Cortex of kidney (tissue), 1 donor: ENCODE data around the gene MAN1B1.
A peak's percentile ranks its signal among the peaks of the same experiment; 100 is the strongest.

Source experiments
- DNase-seq: peaks from one replicate; lab custom pipeline; 2025; lab: John Stamatoyannopoulos, UW

MAN1B1 gene

DNA sequence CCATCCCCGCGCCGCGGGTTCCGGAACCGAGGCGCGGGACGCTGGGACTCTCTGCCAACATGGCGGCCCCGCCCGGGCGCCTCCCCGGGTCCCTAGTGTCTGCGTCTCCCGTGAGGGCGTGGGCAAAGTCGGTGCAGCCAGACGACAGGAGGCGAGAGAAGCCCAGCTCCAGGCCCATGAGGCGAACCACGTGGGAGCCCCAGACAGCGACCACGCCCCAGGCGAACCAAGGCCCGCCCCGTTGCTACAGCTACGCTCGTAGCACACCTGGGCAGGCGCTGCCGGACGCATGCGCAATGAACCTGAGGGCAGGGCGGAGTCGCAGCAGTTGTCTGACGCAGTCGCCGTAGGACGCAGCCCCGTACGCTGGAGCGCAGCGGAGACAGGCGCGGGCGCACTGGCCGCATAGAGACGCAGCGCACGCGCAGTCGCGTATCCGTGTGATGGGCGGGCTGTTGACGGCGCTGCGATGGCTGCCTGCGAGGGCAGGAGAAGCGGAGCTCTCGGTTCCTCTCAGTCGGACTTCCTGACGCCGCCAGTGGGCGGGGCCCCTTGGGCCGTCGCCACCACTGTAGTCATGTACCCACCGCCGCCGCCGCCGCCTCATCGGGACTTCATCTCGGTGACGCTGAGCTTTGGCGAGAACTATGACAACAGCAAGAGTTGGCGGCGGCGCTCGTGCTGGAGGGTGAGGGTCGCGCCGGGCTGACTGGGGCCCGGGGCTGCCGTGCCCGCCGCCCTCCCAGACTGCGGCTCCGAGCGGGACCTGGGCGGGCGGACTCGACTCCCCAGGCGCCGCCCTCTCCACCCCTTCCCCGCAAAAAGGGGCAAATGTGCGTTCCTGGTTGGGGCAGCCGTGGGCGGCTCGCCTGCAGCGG lies at the start of gene MAN1B1:
TSS of gene MAN1B1 (plus strand) at position 455 of the 878 bp plus-strand sequence. CDS start at position 470, 15 bp downstream.
- peak; percentile 97 for DNase-seq

DNA sequence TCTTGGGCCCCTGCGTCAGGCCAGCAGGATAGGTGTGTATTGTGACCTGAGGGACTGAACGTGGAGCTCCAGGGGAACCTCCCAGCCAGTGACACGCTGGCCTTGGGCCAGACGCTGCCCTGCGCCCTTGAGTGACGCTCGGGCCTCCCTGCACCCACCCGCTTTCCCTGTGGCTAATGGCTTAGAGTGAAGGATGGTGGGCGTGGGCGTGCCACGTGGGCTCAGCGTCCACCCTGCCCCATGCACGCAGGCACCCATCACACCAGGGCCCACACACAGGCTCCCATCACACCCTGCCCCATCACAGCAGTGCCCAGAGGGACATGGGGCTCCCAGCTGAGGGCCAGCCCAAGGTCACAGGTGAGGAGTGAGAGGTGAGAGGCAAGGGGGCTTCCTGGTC lies 49.8 kb upstream of the MAN1B1 start:
- no peak for DNase-seq

DNA sequence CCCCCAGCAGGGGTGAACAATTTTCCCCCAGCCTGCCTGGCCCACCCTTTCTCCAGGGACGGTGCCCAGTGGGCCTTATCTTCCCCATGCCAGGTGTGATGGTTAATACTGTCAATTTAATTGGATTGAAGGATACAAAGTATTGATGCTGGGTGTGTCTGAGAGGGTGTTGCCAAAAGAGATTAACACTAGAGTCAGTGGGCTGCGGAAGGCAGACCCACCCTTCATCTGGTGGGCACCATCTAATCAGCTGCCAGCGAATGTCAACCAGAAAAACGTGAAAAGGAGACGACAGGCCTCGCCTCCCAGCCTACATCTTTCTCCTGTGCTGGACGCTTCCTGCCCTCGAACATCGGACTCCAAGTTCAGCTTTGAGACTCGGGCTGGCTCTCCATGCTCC lies 49.3 kb upstream of the MAN1B1 start:
- no peak for DNase-seq

DNA sequence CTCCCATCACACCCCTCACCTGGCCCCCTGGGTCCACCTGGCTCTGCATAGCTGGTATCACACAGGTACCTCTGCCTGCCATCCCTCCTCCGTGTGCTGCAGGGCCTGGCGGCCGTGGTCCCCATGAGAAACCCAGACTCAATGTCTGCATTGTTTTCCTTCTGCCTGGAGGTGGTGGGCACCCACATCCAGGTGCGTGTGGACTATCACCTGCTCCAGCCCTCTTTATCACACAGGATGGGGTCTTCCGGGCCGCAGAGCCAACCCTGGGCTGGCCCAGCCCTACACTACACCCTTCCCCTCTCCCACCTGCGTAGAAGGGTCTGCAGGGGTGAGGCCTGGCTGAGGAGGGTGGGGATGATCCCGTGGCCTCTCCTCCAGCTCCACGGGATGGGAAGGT lies 47.9 kb upstream of the MAN1B1 start:
- no peak for DNase-seq

DNA sequence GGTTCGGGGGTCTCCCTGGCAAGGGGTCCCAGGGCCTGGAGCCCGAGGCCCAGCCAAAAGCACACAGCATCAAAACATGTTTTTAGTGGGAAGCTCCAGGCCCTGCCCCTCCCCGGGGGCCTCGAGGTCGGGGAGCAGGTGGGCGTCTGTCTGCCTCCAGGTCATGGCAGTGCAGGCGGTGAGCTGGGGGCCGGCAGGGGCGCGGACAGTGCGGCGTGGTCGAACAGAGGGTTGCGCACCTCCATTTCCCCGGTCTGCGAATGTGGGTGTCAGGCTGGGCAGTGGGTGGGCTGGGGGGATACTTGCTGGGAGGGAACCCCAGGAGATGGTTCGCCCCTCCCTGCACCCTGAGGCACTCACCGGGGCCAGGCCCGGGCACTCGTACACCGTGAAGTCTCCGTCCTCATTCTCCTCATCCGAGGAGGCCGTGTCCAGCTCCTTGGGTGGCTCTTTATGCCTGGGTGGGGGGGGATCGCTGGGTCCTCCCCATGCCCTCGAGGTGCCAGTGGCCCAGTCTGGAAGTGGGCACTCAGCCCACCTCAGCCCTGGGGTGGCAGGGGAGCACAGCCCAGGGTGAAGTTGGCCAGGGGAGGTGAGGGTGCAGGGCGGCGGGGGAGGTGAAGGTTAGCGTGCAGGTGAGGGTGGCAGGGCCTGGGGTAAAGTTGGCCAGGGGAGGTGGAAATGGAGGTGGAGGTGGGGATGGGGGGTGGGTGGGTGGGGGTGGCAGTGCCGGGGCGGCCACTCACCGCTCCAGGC lies 47.0 kb upstream of the MAN1B1 start:
- DNase-seq = no peak

DNA sequence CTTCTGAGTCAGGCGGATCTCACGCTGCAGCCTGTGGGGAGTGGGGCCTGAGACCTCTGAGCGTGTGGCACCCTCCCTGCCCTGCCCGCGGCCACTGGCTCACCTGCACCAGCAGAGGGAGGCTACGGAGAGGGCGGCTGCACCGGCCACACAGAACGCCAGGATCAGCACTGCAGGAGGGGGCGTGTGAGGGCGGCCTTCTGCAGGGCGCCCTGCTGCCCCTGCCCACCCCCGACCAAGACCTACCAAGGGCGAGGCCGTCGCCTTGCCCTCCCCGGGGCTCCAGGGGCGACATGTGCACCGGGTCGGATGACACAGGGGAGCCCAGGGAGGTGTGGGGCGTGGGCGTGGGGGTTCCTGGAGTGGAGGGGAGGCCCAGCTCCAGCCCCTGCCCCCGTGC lies 46.2 kb upstream of the MAN1B1 start:
- no peak for DNase-seq

DNA sequence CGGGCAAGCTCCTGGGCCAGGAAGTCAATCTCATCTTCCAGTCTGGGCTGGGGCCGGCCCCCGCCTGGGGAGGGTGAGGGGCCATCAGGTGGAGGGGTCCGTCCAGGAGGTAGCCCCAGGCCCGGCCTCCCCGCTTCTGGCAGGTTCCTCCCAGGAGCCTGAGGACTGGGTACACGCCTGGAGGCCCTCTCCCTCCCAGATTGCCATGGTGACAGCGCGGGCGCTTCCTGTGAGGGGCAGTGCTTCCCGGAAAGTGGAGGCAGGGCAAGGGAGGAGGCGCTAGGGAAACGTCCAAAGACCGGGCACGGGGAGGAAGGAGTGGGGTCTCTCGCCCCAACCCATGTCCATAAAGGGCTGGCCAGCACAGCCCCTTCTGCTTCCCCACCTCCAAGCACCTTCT lies 45.7 kb upstream of the MAN1B1 start:
- no peak for DNase-seq

DNA sequence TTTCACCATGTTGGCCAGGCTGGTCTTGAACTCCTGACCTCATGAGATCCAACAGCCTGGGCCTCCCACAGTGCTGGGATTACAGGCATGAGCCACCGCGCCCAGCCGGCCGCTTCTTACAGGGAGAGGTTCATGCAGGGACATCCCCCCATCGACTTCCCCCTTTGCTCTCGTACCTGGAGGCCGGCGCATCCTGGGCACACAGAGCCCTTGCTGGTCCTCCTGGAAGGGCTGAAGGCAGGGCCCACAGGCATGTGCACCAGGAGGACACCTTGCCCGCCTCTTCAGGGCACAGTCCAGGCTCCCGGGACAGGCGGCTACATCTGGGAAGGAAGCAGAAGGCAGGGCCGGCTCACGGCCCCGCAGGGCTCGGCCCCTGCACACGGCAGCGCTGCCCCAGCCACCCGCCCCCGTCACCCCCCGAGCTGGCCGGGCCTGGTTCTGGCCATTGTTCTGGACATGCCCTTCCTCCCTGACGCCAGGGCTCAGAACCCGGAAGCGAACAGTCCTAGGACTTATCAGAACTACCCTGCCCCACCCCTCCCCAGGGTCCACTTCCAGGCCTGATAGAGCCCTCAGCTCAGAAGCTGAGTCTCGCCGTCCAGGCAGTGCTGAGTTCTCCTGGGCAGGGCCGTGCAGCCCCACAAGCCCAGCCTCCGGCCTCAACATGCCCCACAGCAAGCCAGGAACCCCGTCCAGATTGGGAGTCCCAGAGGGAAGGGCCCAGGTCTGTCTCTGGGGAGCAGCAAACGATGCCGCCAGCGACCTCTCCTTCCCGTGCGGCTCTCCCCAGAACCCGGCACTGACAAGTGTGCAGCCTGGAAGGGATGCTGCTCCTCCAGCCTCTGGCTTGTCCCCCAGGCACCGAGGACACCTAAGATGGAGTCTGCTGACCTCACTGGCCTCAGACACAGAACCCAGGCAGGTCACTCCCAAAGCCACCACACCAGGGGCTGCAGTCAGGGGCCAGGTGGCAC lies 43.7 kb upstream of the MAN1B1 start:
- DNase-seq = no peak

DNA sequence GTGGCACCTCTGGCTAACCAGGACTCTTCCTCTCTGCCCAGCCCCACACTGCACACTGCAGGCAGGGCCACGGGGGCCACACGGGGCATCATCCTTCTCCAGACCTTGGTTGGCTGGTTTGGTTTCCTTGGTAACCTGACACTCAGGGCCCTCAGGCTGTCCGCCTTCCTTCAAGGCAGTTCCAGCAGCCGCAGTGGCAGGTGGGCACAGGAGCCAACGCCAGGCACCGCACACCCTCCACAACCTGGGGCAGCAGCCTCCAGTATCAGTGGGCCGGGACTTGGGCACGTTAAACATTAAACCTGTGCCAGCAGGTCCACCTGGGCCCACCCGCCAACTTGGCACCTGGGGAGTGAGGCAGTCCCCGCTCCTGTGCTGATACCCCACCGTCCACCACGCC lies 42.7 kb upstream of the MAN1B1 start:
- DNase-seq = no peak

DNA sequence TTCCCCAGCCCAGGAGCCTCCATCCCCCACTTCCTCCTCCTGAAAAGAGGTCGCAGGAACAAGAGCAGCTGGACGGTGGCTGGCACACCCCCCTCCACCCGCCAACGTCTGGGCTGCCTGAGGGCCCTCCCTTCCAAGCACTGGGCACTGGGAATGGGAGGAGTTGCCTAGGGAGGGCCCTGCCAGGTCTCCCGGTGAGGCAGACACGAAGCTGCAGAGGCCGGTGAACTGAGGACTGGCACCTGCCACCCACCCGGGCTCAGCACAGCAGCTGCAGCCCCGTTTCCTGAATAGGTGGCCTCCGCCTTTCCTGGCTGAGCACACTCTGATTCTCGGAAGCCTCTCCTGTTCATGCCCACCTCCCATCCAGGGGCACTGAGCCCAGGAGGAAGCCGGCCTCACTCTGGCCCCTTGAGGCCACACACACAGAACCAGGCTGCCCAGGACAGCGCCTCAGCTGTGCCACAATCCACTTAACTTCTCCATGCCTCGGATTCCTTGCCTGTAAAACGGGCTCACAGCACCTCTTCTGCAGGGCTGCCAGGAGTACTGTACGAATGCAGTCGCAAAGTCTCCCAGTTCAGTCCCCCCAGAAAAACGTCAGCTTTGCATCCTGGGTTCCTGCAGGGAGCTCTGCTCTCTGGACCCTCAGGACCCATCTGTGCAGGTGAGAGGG lies 42.1 kb upstream of the MAN1B1 start:
- DNase-seq = no peak

DNA sequence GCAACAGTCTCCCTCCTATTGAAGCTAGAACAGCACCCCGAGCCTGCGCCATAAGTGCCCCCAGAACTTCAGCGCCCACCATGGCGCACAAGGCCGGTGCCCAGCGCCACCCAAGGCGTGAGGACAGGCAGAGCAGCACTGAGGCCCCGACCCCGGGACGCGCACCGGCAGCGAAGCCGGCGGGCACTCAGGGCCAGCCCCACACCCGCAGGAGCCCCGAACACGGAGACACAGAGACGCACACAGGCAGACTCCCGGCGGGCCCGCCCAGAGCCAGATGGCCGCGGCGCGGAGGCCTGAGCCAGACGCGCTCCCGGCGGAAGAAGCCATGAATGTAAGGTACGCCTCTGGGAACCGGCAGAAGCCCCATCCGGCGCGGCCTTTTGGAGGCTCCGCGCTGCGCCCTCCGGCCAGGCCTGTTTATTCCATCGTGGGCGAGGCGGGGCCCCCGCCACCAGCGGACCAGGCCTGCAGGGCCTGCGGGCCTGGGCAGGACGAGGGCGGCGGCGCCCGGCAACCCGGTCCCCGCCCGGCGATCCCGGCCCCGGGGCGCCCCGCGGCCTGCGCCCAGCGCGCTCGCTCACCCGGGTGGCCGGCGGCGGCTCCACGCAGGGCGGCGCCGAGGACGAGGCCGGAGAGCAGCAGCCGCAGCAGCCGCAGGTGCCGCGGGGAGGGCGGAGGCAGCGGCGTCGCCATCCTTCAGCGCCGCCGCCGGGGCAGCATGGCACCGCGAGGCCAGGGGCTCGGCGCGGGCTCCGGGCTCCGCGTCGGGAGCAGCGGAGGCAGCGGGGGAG lies 41.3 kb upstream of the MAN1B1 start:
- DNase-seq = no peak

DNA sequence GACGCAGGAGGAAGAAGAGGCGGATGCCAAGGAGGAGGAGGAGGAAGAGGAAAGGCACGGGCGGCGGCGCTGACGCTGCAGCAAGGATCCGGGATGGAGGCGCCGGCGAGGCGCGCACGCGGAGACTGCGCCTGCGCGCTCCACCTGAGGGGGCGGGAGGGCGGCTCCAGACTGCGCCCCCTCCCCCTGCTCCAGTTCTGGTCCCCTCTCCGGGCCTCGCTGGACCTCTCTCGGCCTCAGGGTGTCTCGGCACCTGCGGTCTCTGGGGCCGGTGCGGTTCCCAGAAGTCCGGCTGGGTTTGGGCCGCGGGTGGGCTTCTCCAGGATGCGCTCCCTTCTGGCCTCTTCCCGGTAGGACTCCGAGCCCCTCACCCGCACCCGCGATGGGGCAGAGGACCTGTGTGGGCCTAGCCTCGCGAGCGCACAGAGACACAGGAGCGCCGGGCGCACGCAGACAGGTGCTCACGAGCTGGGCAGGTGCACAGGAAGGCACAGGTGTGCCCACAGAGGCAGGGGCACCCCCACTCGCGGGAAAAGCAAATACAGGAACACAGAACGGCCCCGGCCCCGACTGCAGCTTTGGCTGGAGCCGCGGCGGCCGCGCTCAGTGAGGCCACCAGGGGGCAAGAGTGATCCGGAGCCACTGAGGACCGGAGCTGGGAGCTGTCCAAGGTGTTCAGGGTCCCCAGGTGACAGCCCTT lies 40.5 kb upstream of the MAN1B1 start, which contains the start of gene NPDC1:
TSS of gene NPDC1 (minus strand) at position 90 of the 700 bp plus-strand sequence. CDS start 188 bp downstream, outside the sequence.
- DNase-seq = no peak

DNA sequence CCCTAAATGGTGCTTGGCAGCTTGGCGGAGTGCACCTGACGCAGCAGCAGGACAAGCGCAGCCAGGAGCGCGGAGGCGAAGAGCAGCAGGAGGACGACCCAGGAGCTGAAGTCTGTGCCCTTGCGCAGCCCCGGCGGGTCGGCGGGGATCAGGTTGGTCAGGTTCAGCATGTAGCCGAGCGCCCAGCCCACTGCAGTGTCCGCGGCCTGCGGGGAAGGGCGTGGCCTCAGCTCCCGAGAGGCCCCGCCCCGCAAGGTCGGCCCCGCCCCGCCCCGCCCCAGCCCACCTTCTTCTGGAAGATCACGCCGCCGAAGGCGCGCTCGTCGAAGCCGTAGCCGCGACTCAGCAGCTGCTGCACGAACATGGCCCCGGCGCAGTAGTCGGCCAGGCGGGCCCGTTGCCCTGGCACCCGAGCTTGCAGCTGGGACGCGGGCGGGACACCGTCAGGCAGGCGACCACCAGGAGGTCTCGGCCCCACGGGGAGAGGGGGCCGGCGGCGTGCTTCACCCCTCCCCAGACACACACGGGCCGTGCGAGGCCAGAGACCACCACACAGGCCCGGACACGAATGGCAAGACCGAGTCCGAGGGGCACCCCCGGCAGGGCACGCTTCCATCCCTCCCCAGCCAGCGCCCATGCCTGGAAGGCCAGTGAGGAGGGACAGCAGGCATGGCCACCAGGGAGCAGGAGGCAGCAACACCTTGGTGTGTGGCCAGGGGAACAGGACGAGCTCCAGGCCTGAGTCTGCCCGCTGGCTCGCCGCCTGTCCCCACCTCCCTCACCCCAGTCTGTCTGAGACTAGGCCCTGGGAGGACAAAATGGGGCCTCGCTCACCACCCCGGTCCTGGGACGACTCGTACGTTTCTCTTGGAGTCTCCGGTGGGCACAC lies 37.9 kb upstream of the MAN1B1 start:
- no peak for DNase-seq

DNA sequence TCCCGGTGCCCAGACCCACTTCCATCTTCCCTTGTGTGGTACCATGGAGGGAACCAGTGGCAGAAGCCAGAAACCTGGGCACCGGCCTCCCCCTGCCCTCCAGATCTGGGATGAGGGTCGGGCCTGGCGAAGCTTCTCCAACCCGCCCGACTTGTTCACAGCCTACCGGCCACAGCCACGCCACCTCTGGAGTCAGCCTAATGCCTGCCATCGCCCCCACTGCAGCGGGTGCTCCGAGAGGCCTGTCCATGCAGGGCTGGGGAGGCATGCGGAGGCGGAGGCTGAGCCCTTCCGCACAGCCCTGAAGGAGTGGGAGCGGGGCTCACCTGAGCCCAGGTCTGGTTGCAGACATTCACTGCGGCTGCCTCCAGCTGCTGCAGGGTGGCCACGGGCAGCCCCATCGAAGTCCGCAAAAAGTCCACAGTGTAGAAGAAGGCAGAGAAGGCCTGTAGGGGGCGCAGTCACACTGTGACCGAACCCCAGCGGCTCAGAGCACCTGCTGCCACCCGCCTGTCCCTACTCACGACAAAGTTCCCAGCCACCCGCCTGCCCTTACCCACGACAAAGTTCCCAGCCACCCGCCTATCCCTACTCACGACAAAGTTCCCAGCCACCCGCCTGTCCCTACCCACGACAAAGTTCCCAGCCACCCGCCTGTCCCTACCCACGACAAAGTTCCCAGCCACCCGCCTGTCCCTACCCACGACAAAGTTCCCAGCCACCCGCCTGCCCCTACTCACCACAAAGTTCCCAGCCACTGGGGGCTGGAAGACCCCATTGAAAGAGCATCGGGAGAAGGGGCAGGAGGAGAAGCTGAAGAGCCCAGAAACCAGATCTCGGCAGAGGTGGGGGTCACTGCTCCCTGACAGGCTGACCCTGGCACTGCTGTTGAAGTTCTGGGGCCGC lies 37.0 kb upstream of the MAN1B1 start:
- DNase-seq = no peak

DNA sequence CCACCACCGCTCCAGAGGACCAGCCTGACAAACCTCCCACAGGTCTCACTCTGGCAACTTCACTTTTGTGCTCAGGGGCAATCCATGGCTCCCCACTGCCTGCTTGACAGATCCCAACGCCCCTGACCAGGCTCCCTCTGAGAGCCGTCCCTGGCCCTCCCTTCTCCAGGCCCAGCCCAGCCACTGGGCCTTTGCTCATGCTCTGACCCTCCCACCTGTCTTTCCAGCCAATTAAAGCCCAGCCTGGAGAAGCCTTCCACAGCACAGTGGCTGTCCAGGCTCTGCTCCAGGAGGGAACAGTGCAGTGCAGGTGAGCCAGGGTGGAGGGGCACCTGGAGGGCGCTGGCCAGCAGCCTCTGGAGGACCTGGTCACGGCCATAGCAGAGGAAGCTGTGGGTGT lies 36.2 kb upstream of the MAN1B1 start:
- DNase-seq = no peak

DNA sequence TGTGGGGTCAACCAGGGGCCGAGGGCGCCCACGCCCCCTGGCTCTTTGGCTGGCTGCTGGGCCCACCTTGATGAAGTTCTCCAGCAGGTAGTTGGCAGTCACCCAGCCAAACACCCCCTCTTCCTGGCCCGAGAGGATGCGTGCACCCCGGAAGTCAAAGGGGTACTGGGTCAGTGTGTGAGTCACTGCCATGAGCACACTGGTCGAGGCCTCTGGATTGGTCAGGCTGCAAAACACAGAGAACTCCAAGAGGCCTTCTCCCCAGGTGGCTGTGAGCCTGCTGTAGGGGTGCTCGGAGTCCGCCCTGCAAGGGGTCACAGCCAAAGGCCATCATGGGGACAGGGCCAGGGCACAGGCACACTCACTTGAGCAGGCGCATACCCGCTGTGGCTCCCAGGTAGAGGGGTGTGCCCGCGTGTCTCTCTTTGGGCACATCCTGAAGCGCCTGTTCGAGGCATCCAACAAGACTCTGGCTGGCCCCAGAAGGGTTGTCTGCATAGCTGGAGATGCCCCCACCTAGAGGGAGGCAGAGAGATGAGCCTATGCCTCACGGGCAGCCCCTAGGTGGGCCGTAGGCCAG lies 35.5 kb upstream of the MAN1B1 start:
- DNase-seq = no peak

DNA sequence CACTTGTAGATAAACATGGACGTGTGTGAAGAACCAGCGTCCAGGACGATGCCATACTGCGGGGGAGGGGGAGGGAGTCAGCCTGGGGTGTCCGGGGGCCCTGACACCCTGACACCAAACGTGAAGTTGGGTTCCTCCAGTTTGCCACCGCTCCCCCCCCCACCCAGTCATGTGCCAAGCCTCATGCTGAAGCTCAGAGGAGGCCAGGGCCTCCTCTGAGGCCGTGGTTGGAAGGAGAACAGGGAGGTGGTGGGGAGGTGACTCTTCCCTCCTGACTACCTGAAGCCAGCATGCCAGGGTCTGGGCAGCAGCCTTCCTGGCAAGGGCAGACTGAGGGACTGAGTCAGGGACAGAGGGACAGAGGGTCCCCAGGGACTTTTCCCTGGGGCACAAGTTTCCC lies 34.5 kb upstream of the MAN1B1 start:
- no peak for DNase-seq
